ENCODE measurements around the gene MYBPHL.
"Not testable (repeated sequence)": the region's sequence is repeated elsewhere in the genome, so short reads cannot be mapped to it uniquely, and the experiment has no call there.

The MYBPHL gene

DNA sequence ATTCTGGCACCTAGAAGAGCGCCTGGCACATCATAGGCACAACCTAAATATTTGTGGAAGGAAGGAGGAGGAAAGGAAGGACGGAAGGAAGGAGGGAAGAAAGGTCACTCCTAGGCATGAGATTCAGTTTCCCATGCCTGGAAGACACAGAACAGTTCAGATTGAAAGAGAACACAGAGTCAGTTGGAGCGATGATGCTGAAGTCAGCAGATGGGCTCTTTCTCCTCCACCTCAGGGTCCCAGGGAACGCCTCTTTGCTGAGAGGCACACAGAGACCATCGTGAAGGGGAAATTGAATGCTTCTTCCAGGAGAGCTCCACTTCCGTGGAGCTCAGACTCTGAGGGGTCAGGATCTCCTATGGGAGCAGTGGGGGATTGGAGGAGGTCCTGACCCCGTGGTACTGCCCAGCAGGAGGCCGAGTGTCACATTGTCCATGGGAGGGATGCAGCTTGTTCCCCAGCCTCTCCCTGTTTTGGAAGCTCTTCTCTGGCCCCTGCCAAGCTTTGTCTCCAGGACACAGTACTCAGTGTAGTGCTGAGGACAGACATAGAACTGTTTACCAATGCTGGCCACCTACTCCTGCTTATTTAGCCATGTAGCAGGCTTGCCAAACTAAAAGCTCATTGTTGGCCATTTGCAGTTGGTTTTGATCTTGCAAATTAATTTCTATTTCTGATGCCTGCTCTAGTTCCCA is 2.4 kb downstream of the MYBPHL start:
- DNase-seq, result no peak

GRCh38 chr1:109301874-109302273 is 4.9 kb downstream of the MYBPHL start:
- DNase-seq, result no peak

DNA sequence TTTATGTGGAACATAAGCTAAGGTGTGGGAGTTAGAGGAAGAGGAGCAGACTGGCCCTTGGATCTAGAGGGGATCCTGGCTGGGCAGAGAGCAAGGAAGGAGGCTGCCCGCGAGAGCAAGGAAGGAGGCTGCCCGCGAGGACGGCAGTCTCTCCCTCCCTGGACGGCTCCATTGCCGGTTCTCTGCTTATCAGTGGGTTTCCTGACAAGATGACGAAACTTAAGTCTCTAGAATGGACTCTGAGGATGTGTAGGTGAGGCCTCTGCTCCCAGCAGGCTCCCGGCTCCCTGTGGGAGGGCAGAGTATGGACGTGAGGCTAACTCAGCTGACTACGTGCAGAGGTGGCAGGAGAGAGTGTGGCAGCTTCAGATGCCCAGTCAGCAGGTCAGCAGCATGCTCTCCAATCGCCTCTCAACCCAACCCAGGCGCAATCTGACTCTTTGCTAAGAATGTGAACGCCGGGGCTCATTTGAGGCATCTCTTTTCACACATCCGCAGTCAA is 6.1 kb downstream of the MYBPHL start:
- no peak for DNase-seq

DNA sequence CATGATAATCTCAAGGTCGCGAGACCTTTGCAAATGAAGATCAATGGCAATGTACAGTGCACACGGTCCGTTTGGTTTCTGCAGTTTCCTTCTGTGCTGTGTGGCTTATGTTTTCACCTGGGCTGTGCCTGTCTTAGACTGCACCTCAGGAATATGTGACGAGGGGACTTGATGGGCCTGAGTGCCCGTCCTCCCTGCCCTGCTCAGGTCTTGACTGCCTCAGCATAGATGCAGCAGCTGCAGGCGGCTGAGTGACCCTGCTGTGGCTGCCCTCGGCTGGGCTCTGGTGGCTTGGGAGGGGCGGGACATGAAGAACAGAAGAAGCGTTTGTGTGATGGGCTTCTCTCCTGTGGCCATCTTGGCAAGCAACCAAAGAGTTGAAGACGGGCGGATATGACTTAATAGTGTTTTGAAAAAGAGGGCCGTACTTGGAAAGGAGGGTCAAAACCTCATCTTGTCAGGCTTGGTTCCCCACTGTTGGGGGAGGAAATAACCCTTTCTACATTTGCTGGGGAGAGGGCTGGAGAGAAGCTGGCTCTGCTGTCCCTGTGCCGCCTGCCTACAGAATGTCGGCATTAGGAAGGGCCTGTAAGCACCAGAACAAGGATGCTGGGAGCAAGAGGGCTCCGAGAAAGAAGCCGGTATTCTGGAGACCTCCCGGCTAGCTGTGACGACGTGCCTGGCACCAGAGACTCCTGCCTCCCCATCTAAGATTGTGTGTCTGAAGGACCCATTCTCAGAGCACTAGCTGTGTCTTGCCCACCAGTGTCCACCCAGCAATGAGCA is 7.1 kb downstream of the MYBPHL start:
- DNase-seq, result no peak

GRCh38 chr1:109298666-109299557 is 7.9 kb downstream of the MYBPHL start:
- DNase-seq, result no peak

DNA sequence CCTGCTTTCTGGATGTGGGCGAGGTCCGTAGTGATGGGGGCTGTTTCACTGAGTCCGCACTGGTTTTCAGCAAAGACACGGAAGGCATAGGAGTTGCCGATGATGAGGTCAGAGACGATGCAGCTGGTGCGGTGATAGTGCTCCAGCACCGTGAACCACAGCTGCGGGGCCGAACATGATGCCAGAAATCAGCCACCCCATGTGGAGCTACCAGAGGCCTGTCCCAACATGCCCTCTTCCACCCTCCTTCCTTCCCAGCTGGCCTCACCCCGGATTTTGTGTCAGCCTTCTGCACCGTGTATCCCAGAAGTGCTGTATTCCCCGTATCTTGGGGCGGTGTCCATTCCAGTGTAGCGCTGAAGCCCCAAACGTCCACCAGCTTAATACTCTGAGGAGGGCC is 10.0 kb downstream of the MYBPHL start:
- DNase-seq, result no peak

GRCh38 chr1:109295712-109296415 is 10.9 kb downstream of the MYBPHL start:
- DNase-seq, result no peak

DNA sequence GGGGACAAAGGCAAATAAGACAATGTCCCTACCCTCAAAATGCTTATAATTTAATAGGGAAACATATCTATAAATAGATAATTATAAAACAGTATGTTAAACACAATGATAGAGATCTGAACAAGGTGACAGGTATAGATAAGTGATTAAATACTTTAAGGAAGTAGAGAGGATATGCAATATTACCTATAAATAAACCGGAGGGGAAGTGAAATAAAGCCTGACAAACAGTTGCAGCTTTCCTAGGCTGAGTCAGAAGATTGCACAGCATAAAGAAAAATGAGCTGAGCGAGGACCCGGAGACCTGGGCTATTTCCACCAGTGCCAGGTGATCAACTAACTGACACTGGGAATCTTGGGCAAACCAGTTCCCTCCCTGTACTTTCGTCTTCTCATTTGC is 12.3 kb downstream of the MYBPHL start:
- DNase-seq, result no peak

DNA sequence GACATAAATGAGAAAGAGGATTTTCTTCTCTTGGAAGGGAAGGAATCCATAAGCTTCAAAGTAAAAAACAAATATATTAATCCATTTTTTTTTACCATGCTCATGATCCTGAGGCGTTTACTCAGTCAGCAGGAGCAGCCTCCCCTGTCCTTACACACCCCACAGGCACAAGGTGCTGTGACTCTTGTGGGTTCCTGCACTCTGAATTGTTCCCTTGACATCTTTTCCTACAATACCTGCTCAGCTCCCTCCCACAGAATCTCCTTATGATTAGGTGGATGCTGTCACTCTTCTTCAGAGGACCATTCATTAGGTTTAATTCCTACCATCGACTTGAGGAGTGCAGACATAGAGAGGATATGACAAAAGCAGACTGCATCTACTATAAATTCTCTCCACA is 13.8 kb downstream of the MYBPHL start:
- no peak for DNase-seq

DNA sequence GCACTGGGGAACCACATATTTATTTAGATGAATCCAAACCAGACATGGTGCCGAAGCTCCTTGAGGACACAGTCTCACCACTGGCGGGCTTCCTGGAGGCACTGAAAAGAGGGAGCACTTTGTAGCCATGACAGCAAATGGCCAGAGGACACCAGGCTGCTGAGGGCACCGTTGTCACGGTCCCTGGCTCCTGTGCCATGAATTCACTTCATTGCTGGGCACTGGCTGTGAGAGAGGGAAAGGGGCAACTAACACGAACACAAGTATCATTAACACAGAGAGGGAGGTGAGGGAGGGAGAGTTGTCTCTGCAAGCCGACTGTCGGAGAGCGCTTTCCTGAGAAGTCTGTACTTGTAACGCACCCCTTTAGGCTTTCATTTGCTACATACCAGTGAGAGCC is 14.4 kb downstream of the MYBPHL start:
- no peak for DNase-seq

GRCh38 chr1:109290998-109291397 is 15.8 kb downstream of the MYBPHL start:
- no peak for DNase-seq

GRCh38 chr1:109290137-109290536 is 16.7 kb downstream of the MYBPHL start:
- no peak for DNase-seq

DNA sequence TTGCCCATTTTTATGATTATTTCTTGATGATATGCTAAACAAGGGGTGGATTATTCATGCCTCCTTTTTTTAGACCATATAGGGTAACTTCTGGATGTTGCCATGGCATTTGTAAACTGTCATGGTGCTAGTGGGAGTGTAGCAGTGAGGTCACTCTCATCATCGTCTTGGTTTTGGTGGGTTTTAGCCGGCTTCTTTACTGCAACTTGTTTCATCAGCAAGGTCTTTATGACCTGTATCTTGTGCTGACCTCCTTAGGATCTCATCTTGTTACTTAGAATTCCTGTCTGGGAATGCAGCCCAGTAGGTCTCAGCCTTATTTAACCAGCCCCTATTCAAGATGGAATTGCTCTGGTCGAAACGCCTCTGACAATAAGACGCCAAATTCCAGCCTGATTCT is 20.0 kb downstream of the MYBPHL start:
- not testable (repeated sequence) for DNase-seq

DNA sequence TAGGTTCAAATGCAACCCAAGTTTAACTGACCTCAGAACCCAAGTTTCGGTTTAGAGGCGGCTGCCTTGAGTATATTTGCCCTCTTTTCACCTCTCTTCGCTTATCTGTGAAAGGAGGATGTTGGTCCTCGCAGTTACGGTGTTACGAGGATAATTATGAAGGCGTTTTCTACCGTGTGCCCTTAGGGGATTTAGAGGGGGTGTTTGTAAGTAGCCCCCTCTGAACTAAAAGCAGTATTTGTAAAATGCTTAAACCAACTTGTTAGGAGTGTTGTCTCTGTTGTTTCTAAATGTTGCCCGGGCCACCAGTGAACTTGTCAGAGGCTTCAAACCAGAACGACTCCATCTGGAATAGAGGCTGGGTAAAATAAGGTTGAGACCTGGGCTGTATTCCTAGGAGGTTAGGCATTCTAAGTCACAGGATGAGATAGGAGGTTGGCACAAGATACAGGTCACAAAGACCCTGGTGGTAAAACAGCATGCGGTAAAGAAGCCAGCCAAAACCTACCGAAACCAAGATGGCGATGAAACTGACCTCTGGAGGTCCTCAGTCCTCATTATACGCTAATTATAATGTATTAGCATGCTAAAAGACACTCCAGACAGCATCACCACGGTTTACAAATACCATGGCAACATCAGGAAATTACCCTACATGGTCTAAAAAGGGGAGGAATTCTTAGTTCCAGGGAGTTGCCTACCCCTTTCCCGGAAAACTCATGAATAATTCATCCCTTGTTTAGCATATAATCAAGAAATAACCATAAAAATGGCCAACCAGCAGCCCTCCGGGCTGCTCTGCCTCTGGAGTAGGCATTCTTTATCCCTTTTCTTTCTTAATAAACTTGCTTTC is 22.8 kb downstream of the MYBPHL start:
- no peak for DNase-seq

GRCh38 chr1:109282952-109283747 is 23.7 kb downstream of the MYBPHL start, which contains the start of gene PSRC1:
Gene PSRC1, minus strand, starts transcription at chr1:109283145.
- DNase-seq, result peak; percentile 91

GRCh38 chr1:109282497-109282951 is 24.3 kb downstream of the MYBPHL start:
- no peak for DNase-seq

- no peak for DNase-seq
Observed at GRCh38 chr1:109281680-109282496, 24.9 kb downstream of the MYBPHL start.

DNA sequence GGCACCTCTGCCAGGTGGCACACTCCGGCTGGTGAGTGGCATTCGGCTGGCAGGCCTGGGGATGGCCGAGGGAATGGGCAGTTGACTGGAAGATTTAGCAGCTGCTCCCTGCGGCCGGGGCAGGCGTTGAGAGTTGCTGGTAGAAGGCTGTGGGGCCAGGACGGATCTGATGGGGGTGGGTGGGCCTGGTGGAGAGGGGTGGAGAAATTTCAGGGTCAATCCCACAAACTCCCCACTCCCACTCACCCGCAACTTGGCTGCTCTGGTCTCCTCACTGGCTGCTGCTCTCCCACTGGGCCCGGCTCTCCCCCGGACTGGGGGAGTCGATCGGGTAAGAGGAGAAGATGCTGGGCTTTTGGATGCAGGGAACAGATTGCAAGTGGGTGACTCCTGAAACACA is 25.9 kb downstream of the MYBPHL start:
- DNase-seq, result no peak

- no peak for DNase-seq
Observed at GRCh38 chr1:109279615-109280278, 27.1 kb downstream of the MYBPHL start.

All from activated naive CD4-positive, alpha-beta T cell treated with Interleukin-2 at 50 U/mL for 16 hours (primary cell).